NCI-H1417 treated with DMSO at 0.1 percent for 48 hours (cell line): ENCODE measurements around the gene GNPAT.
"Not testable (repeated sequence)": the region's sequence is repeated elsewhere in the genome, so short reads cannot be mapped to it uniquely, and the experiment has no call there.

Experiments used
- DNase-seq: peaks from one replicate; lab custom pipeline; 2025; lab: John Stamatoyannopoulos, UW

Gene GNPAT

GRCh38 chr1:231240883-231241735, at the start of gene GNPAT:
GNPAT (plus strand) TSS chr1:231241212; CDS start chr1:231241379, 167 bp downstream.
- DNase-seq: peak; percentile 7

- no peak for DNase-seq
Measured at GRCh38 chr1:231192620-231193163, 48.3 kb upstream of the GNPAT start.

DNA sequence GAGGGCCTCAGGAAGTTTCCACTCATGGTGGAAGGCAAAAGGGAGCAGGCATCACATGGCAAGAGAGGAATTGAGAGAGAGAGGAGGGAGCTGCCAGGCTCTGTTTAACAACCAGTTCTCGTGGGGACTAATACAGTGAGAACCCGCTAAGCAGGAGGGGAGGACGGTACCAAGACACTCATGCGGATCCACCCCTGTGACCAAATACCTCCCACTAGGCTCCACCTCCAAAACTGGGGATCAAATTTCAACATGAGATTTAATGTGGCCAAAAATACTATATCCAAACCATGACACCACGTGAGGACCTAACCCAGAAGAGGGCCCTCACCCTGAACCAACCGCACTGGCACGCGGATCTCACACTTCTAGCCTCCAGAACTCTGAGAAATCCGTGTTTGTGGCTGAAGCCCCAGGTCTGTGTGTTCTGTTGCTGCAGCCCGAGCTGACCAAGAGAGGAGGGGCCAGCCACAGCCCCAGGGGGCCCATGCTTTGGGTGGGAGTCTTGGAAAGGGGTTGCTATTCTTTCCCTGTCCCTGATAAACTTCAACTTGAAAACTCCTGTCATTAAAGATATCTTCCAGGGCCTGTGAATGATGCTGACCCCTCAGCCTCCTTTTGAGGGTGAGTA, 47.2 kb upstream of the GNPAT start:
- no peak for DNase-seq

- no peak for DNase-seq
Measured at GRCh38 chr1:231194476-231194842, 46.6 kb upstream of the GNPAT start.

- no peak for DNase-seq
Measured at GRCh38 chr1:231194843-231195516, 46.0 kb upstream of the GNPAT start.

DNA sequence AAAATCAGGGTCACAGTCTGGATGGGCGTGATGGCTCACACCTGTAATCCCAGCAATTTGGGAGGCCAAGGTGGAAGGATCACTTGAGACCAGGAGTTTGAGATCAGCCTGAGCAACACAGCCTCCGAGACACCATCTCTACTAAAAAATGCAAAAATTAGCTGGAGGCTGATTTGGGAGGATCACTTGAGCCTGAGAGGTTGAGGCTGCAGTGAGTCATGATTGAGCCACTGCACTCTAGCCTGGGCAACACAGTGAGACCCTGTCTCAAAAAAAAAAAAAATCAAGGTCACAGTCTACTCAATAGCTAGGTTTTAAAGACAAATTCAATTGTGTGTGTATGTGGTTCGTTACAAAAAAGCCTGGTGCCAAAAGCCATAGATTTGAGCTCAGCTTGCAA, 44.7 kb upstream of the GNPAT start:
- no peak for DNase-seq

DNA sequence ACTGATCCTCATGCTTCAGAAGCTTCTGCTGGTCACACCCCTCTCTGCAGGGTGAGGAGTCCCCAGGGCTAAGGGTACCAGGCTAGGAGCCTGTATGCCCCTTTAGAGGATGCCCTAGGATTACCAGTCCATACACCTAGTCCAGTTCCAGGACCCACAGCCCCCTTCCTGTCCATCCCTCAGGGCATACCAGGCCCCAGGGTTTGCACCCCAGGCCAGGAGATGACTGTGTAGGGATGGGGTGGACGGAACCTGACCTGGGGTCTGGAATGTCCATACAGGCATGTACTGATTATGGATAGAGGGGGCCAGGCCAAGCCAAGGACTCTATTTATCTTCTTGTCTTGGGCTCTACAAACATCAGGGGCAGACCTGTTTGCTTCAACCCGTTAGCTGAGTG, 44.3 kb upstream of the GNPAT start:
- DNase-seq: no peak

DNA sequence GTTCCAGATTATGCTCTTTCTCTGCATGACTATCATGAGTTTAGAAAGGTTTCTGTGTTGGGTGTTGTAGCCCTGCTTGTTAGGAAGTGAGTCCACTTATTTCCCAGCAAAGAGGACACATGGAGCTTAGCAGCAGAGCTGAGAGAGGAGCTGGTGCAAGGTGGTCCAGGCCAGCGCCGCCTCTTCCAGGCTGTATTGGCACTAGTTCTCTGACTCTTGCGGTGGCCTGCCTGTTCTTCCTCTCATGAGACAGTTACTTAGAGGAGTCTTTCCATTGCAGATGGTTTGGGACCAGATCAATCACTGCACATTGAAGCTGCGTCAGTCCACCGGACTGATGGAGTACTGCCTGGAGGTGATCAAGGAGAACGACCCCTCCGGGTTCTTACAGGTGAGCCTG, 41.1 kb upstream of the GNPAT start:
- no peak for DNase-seq

DNA sequence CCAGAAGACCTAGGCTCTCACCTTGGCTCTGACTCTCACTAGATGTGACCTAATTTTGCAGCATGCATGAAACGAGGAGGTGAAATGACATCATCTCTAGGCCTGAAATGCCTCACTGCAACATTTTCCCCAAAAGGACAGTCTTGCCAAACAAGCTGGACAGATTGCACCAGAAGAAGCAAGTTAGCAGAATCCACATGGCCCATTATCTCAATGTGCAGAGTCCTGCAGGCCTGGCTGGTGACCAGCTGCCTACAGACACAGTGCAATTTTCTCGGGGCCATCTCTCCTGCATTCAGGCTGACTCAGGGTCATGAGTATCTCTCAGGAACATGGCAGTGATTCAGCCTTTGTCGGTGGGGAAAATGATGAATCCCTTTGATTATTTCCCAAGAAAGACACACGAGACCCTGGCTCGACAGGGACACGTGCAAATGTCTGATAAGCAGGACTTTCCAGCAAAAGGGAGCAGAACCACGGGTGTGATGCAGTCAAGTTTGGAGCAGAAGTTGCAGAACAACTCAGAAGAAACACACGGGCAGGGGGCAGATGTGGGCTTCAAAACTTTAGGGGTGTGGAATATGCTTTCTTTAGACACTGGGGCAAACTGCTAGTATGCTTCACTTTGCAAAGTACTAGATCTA, 40.5 kb upstream of the GNPAT start:
- no peak for DNase-seq

DNA sequence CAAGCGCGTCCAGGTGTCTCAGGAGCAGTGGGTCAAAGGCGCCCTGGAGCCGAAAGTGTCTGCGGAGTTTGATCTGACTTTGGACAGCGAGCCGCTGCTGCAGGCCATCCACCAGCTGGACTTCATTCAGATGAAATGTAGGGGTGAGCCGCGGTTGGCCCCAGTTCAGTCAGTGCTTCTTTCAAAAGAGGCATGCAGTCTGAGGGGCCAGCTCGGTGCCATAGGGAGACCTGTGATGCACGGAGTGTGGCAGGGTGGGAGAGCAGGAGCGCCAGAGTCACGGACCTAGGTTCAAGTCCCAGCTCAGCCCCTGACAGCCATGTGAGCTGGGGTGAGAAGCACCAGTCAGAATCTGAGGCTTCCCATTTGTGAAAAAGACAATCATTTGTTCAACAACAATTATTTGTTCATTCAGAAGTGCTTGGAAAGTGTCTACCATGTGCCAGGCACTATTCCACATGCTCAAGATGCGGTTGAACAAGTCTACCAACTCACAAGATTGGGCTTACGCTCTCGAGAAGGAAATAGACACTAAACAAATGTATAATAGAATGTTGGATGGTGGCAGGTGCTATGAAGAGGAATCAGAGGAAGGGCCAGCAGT, 39.5 kb upstream of the GNPAT start:
- DNase-seq: no peak

- DNase-seq: no peak
Measured at GRCh38 chr1:231201979-231202633, 38.9 kb upstream of the GNPAT start.

- no peak for DNase-seq
Measured at GRCh38 chr1:231203259-231204057, 37.6 kb upstream of the GNPAT start.

DNA sequence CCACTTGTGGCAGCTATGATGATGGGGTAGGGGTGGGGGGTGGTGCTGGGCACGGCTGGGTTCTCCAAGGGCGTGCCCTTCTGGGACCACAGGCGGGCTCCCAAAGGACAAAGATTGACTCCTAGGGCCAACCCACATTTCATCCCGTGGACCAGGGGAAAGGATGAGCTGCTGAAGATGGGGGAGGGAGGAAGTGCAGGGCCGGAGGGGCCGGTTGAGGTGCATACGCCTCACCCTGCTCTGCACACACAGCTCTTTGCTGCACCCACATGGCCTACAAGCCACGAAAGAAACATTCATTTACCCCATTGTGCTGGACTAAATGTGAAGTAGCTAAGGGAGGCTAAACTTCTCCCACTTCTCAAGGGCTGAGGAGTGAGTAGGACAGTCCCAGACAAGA, 34.2 kb upstream of the GNPAT start:
- DNase-seq: no peak

DNA sequence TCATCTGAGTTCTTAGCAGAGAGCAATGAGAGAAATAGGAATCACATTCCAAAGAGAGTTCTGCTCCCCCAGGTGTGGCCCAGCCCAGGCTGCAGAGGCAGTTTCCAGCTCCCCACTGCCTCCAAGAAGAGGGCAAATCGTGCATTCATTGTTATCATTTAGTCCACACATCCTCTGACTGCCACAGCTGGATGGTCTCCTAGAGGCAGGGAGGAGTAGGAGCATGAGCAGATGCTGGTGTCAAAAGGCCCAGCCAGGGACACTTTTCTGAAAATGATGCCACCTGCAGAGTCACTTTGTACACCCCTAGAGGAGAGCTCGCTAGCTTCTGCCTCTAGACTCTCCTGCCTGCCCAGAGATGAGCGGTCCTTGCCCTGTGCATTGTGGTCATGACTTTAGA, 33.6 kb upstream of the GNPAT start:
- no peak for DNase-seq

DNA sequence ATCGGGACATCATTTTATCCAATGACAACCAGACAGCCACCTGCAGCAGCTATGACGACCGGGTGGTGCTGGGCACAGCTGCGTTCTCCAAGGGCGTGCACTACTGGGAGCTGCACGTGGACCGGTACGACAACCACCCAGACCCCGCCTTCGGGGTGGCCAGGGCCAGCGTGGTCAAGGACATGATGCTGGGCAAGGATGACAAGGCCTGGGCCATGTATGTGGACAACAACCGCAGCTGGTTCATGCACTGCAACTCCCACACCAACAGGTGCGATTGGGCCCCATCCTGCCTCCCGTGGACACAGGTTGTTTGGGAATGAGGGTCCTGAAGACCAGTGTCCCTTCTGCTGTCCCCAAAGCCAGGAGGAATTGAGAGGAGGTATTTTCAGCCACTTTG, 32.0 kb upstream of the GNPAT start:
- DNase-seq: no peak

DNA sequence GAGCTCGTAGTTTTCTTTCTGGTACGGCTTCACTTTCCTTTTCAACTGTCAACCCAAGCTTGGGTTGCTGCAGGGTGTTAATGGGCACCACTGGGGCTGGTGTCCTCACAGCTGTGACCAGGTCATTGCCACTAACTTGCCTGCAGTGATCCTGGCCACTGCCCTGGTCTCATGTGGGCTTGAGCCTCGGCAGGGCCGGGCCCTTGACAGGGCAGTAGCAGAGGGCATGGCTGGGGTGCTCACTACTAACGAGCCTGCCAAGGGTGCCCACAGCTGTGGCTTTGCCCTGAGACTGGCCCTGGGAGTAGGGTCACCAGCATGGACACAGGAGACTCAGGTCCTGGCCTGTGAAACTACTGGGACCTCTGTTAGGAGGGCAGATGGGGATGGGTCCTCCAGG, 31.5 kb upstream of the GNPAT start:
- DNase-seq: no peak

DNA sequence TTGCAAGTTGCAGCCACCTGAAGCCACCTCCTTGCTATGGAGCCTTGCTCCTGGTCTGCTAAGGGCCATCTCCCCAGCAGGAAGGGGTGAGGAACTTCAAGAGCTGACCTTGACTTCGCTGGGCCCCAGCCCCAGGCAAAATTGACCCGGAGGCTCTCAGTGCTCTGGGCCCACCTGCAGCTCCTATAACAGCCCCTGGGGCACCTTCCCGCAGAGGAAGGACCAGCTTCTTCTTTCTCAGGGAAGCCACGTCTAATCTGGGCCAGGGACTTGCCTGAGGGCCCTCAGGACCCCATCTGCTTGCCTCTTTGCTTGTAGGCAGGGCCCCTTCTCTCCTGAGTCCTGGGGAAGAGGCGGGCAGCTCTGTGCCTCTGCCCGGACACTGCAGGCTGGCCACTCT, 30.9 kb upstream of the GNPAT start:
- DNase-seq: no peak

GRCh38 chr1:231211005-231211857, 29.8 kb upstream of the GNPAT start:
- DNase-seq: peak; percentile 62

- not testable (repeated sequence) for DNase-seq
Measured at GRCh38 chr1:231212301-231212700, 28.7 kb upstream of the GNPAT start.
